Measurements from ENCODE around the gene CDH4. TPM values are rescaled to one million over a fixed set of nuclear protein-coding genes. Genes with fewer than 3 reads are reported as not detected.

Gene CDH4
- total RNA-seq, 2 donors from 2014 or later, result 0.07 to 0.94 TPM

- H3K27ac ChIP-seq, result no peak overlapping the region
- H3K4me1 ChIP-seq, result no peaks in the 10 kb centered on the region
- H3K27me3 ChIP-seq, result no peaks in the 10 kb centered on the region
- no peaks in the 10 kb centered on the region for H3K36me3 ChIP-seq
- DNase-seq (ENCODE audit: low spot score), result no peak
- no peak overlapping the region for H3K4me3 ChIP-seq
- H3K9me3 ChIP-seq, result no peaks in the 10 kb centered on the region
- TF ChIP-seq CTCF (IDR thresholded peaks at IDR 0.05), result no peak
Measured at GRCh38 chr20:61577065-61577464, 325.0 kb downstream of the CDH4 start.

DNA sequence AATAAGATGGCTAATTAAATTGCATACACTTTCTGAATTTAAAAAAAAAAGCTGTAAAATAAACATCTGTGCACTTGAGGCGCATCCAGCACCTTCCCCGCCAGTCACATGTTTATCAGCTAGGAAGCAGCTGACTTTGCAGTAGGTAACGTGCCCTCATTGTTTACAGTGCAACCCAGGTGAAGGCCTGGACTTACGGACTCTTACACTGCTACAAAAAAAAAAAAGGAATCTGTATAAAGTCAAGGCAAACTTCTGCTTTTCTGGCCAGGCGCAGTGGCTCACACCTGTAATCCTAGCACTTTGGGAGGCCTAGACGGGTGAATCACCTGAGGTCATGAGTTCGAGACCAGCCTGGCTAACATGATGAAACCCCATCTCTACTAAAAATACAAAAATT is 327.8 kb downstream of the CDH4 start:
- H3K9me3 ChIP-seq, result no peaks in the 10 kb centered on the region
- no peaks in the 10 kb centered on the region for H3K4me1 ChIP-seq
- no peak overlapping the region for H3K27ac ChIP-seq
- H3K27me3 ChIP-seq, result no peaks in the 10 kb centered on the region
- no peak for DNase-seq (ENCODE audit: low spot score)
- no peak for TF ChIP-seq CTCF (IDR thresholded peaks at IDR 0.05)
- H3K36me3 ChIP-seq, result no peaks in the 10 kb centered on the region
- no peak overlapping the region for H3K4me3 ChIP-seq

GRCh38 chr20:61580958-61581824 is 329.1 kb downstream of the CDH4 start:
- no peaks in the 10 kb centered on the region for H3K4me1 ChIP-seq
- no peak overlapping the region for H3K27ac ChIP-seq
- H3K36me3 ChIP-seq, result no peaks in the 10 kb centered on the region
- H3K9me3 ChIP-seq, result no peaks in the 10 kb centered on the region
- TF ChIP-seq CTCF (IDR thresholded peaks at IDR 0.05), result no peak
- H3K27me3 ChIP-seq, result no peaks in the 10 kb centered on the region
- DNase-seq (ENCODE audit: low spot score), result no peak
- no peak overlapping the region for H3K4me3 ChIP-seq

- no peak overlapping the region for H3K27ac ChIP-seq
- H3K4me1 ChIP-seq, result no peaks in the 10 kb centered on the region
- no peaks in the 10 kb centered on the region for H3K9me3 ChIP-seq
- H3K4me3 ChIP-seq, result no peak overlapping the region
- H3K27me3 ChIP-seq, result no peaks in the 10 kb centered on the region
- no peak for DNase-seq (ENCODE audit: low spot score)
- TF ChIP-seq CTCF (IDR thresholded peaks at IDR 0.05), result no peak
- H3K36me3 ChIP-seq, result no peaks in the 10 kb centered on the region
Measured at GRCh38 chr20:61581825-61582188, 329.7 kb downstream of the CDH4 start.

DNA sequence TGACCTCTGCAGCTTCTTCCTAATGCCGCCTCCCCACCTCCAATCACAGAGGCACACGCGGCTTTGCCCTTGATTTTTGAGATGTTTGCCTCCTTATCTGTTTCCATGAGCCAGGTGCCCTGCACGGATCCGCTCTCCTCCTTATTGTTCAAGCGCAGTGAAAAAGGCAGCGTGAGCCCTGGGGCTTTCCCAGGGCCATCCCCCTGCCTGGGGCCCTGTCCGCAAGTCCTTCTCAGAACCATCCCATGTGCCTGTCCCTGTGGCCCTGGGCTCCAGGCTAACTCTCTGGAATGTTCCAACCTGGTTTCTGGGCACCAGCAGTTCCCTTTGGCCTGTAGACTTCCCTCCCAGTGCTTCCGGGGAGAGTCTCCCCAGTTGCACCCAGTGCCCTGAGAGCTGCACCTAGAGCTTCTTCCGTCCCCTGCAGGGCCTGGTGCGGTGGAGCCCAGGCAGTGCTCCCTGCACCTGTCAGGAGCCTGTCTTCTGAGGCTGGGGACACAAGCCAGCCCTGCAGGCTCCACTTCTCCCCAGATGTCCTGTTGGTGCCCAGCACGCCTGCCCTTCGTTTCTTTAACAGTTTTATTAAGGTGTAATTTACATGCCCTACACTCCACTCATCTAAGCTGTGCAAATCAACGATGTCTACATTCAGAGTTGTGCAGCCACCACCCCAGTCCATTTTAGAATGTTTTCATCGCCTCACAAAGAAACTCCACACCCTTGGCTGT is 330.3 kb downstream of the CDH4 start:
- H3K9me3 ChIP-seq, result no peaks in the 10 kb centered on the region
- H3K27ac ChIP-seq, result no peak overlapping the region
- TF ChIP-seq CTCF (IDR thresholded peaks at IDR 0.05), result no peak
- no peak for DNase-seq (ENCODE audit: low spot score)
- no peaks in the 10 kb centered on the region for H3K27me3 ChIP-seq
- no peaks in the 10 kb centered on the region for H3K36me3 ChIP-seq
- H3K4me3 ChIP-seq, result no peak overlapping the region
- H3K4me1 ChIP-seq, result no peaks in the 10 kb centered on the region
